Natural killer cell (primary cell): Measurements from ENCODE around the gene PYGL. TPM values are rescaled to one million over a fixed set of nuclear protein-coding genes. Genes with fewer than 3 reads are reported as not detected.
"Not testable (repeated sequence)": the region's sequence is repeated elsewhere in the genome, so short reads cannot be mapped to it uniquely, and the experiment has no call there.

Source experiments
- ATAC-seq, 3 donors: fragments of 150-1000 bp in 2 of 3; fragments of 200-7000 bp in 1 of 3; cut with Tn5 transposase; 1 replicate in 1 of 3; 2 replicates in 2 of 3; pipeline ENCODE4 v1.10.0; 2021; ENCODE audit warnings: mild to moderate bottlenecking in 2 of 3, moderate library complexity in 2 of 3
- DNase-seq, 2 donors: peaks; one replicate each; pipeline versions ENCODE4 v3.0.0 to v3.0.0-alpha.2; 2013 to 2021; ENCODE audit warnings: mixed read lengths in 1 of 2
- H3K27ac ChIP-seq: one replicate; pipeline ENCODE4 v1.5.1; 2013; ENCODE audit warnings: mild to moderate bottlenecking, low read length
- H3K27me3 ChIP-seq: one replicate; pipeline ENCODE4 v1.6.1; 2013; ENCODE audit warnings: low read length; ENCODE audit not compliant: control insufficient read depth, insufficient read depth
- H3K36me3 ChIP-seq: one replicate; pipeline ENCODE4 v1.6.1; 2013; ENCODE audit warnings: low read length; ENCODE audit not compliant: control insufficient read depth, insufficient read depth
- H3K4me1 ChIP-seq: one replicate; pipeline ENCODE4 v1.6.1; 2013; ENCODE audit warnings: low read length; ENCODE audit not compliant: control insufficient read depth, insufficient read depth
- H3K4me3 ChIP-seq: one replicate; pipeline ENCODE4 v1.5.1; 2013; ENCODE audit warnings: low read length
- H3K9me3 ChIP-seq: one replicate; pipeline ENCODE4 v1.6.1; 2013; ENCODE audit warnings: low read length; ENCODE audit not compliant: control insufficient read depth, insufficient read depth
- H3K27ac Mint-ChIP-seq, 2 donors: one replicate each; pipeline ENCODE4 v1.8.0; 2022; ENCODE audit warnings: mild to moderate bottlenecking in 2 of 2, mixed read lengths in 2 of 2, moderate library complexity in 1 of 2
- H3K27me3 Mint-ChIP-seq, 2 donors: one replicate each; pipeline ENCODE4 v1.8.0; 2022; ENCODE audit warnings: low read depth in 2 of 2, mixed read lengths in 2 of 2
- H3K36me3 Mint-ChIP-seq: one replicate; pipeline ENCODE4 v1.8.0; 2022; ENCODE audit warnings: mixed read lengths
- H3K4me1 Mint-ChIP-seq, 2 donors: one replicate each; pipeline ENCODE4 v1.8.0; 2022; ENCODE audit warnings: mixed read lengths in 2 of 2
- H3K4me3 Mint-ChIP-seq: one replicate; pipeline ENCODE4 v1.8.0; 2022; ENCODE audit warnings: mild to moderate bottlenecking, moderate library complexity, mixed read lengths
- H3K9me3 Mint-ChIP-seq, 2 donors: one replicate each; pipeline ENCODE4 v1.8.0; 2022; ENCODE audit warnings: mixed read lengths in 2 of 2
- CTCF ChIP-seq: fragments of 200-600 bp; IDR thresholded peaks from one replicate; pipeline ENCODE4 v1.8.0; 2022; ENCODE audit warnings: antibody characterized with exemption
- WGBS: methylation state at CpG from one replicate; pipeline ENCODE4 v1.1.7; 2013; ENCODE audit warnings: missing lambda C conversion rate; ENCODE audit not compliant: insufficient coverage; 5-methylcytosine and 5-hydroxymethylcytosine counted together
- intact Hi-C: fragments of 100-400 bp; cut with micrococcal nuclease; formaldehyde crosslinking; loops from one replicate; pipeline ENCODE4 v1.14.2; 2022
- total RNA-seq, 4 donors: library from RNA; stranded (reverse); fragments of 120-200 nt in 1 of 4; gene quantifications; one replicate each; pipeline versions ENCODE4 v1.2.3 to v1.2.4, GENCODE V29; 2013 to 2022

PYGL gene
- total RNA-seq, 3 donors from 2014 or later (not counting 1 experiment from before 2014, with no cell fraction given): 2.0 to 22.3 (median 3.2) TPM

GRCh38 chr14:50906326-50907065 is 37.8 kb downstream of the PYGL start:
- H3K27ac ChIP-seq: no peak overlapping the region
- H3K9me3 ChIP-seq: no peaks in the 10 kb centered on the region
- H3K4me3 ChIP-seq: no peak overlapping the region
- Mint-ChIP-seq H3K4me1 (no peaks in the 10 kb centered on the region), H3K9me3 (no peaks in the 10 kb centered on the region), H3K4me3 (no peak overlapping the region), H3K27ac (no peak overlapping the region), H3K36me3 (no peaks in the 10 kb centered on the region), H3K27me3 (peaks cover 8 to 19% of the 10 kb centered on the region in 2 donors)
- H3K4me1 ChIP-seq: no peaks in the 10 kb centered on the region
- ATAC-seq: no peak
- WGBS: over 99% methylated on average over 5 of the region's 5 CpGs
- no peaks in the 10 kb centered on the region for H3K36me3 ChIP-seq
- H3K27me3 ChIP-seq: no peaks in the 10 kb centered on the region
- no peak for DNase-seq
- intact Hi-C loops: no loop called here
- no peak for TF ChIP-seq CTCF

- DNase-seq: no peak
- Mint-ChIP-seq H3K27ac (no peak overlapping the region), H3K4me1 (no peaks in the 10 kb centered on the region), H3K4me3 (no peak overlapping the region), H3K9me3 (no peaks in the 10 kb centered on the region), H3K36me3 (no peaks in the 10 kb centered on the region), H3K27me3 (peaks cover 10 to 16% of the 10 kb centered on the region in 2 donors)
- Histone ChIP-seq H3K4me3 (no peak overlapping the region), H3K36me3 (no peaks in the 10 kb centered on the region), H3K27ac (no peak overlapping the region), H3K4me1 (no peaks in the 10 kb centered on the region), H3K27me3 (no peaks in the 10 kb centered on the region), H3K9me3 (no peaks in the 10 kb centered on the region)
- no peak for TF ChIP-seq CTCF
- no peak for ATAC-seq
- intact Hi-C loops: no loop called here
Observed at GRCh38 chr14:50904719-50905118, 39.6 kb downstream of the PYGL start.

- ATAC-seq: no peak
- H3K36me3 Mint-ChIP-seq: no peaks in the 10 kb centered on the region
- no peak overlapping the region for H3K27ac Mint-ChIP-seq
- no peak overlapping the region for H3K4me3 Mint-ChIP-seq
- H3K9me3 ChIP-seq: no peaks in the 10 kb centered on the region
- H3K27ac ChIP-seq: no peak overlapping the region
- no peaks in the 10 kb centered on the region for H3K4me1 Mint-ChIP-seq
- intact Hi-C loops: no loop called here
- no peaks in the 10 kb centered on the region for H3K36me3 ChIP-seq
- no peak overlapping the region for H3K4me3 ChIP-seq
- peaks cover 13 to 15% of the 10 kb centered on the region in 2 donors for H3K27me3 Mint-ChIP-seq
- no peak for DNase-seq
- whole genome bisulfite sequencing: no CpG with 5 or more reads among the region's 3 CpGs
- no peaks in the 10 kb centered on the region for H3K27me3 ChIP-seq
- TF ChIP-seq CTCF: no peak
- no peaks in the 10 kb centered on the region for H3K9me3 Mint-ChIP-seq
- no peaks in the 10 kb centered on the region for H3K4me1 ChIP-seq
Observed at GRCh38 chr14:50901361-50901760, 42.9 kb downstream of the PYGL start.

GRCh38 chr14:50897658-50898175 is 46.6 kb downstream of the PYGL start:
- Histone ChIP-seq H3K27ac (no peak overlapping the region), H3K9me3 (no peaks in the 10 kb centered on the region), H3K27me3 (no peaks in the 10 kb centered on the region), H3K4me1 (no peaks in the 10 kb centered on the region), H3K4me3 (no peak overlapping the region), H3K36me3 (no peaks in the 10 kb centered on the region)
- Mint-ChIP-seq H3K4me3 (no peak overlapping the region), H3K9me3 (no peaks in the 10 kb centered on the region), H3K4me1 (no peaks in the 10 kb centered on the region), H3K36me3 (no peaks in the 10 kb centered on the region), H3K27me3 (peaks cover 13 to 15% of the 10 kb centered on the region in 2 donors), H3K27ac (no peak overlapping the region)
- no peak for DNase-seq
- no peak for TF ChIP-seq CTCF
- 87% methylated on average over 3 of the region's 6 CpGs for WGBS
- ATAC-seq: no peak
- intact Hi-C loops: no loop called here

- H3K36me3 ChIP-seq, intact Hi-C loops, H3K36me3 Mint-ChIP-seq, H3K27me3 ChIP-seq, DNase-seq, H3K9me3 ChIP-seq, H3K9me3 Mint-ChIP-seq, H3K4me1 Mint-ChIP-seq, H3K4me3 ChIP-seq, H3K4me3 Mint-ChIP-seq, H3K27ac Mint-ChIP-seq, ATAC-seq, H3K4me1 ChIP-seq, H3K27ac ChIP-seq: not testable (repeated sequence)
- peaks cover 13 to 15% of the 10 kb centered on the region in 2 donors for H3K27me3 Mint-ChIP-seq
- 75% methylated on average over 1 of the region's 1 CpG for WGBS
Observed at GRCh38 chr14:50897005-50897404, 47.3 kb downstream of the PYGL start.
